Activated naive CD4-positive, alpha-beta T cell treated with Interleukin-2 at 50 U/mL for 16 hours (primary cell): Measurements from ENCODE around the gene COA8.

Experiments
- DNase-seq: peaks from one replicate; pipeline ENCODE4 v3.0.0-alpha.2; 2020

The COA8 gene

DNA sequence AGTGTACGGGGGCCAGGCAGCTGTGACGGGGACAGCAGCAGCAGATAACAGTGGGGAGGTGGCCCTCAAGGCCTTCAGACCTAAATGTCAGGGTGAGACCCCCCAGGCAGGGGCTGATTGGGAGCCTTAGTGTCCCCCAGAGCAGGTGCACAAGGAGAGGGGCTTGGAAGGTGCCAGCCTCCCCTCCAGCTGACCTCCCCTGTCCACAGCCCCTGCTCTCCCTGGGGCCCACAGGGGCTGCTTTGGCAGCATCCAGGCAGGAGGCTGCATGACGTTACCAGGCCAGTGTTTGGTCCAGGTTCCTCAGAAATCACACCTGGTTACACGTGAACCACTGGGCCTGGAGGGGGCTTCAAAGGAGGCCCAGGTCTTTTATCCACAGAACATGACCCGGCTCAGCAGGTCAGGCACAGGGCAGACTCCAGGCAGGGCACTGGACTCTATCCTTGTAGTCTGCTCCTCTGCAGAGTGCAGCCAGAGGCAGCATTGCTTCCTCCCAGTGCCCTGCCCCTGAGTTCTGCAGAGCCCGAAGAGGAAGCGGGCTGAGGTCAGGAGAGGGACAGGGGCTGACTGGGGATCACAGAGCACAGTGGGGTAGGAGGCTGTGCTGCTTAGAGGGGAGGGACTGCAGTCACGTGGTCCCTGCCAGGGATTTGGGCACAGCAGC is 36.4 kb upstream of the COA8 start:
- DNase-seq: no peak

DNA sequence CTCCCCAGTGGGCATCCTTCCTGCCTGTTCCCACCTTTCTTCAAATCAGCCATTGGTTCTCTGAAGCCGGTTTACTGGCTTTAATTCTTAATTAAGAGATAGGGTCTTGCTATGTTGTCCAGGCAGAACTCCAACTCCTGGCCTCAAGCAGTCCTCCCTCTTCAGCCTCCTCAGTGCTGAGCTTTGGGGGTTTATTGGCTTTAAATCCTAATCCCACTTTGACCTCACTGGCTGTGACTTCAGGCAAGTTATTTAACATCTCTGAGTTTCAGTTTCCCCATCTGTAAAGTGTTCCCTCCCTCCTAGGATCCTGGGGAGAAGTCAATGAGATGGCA is 35.9 kb upstream of the COA8 start:
- no peak for DNase-seq

DNA sequence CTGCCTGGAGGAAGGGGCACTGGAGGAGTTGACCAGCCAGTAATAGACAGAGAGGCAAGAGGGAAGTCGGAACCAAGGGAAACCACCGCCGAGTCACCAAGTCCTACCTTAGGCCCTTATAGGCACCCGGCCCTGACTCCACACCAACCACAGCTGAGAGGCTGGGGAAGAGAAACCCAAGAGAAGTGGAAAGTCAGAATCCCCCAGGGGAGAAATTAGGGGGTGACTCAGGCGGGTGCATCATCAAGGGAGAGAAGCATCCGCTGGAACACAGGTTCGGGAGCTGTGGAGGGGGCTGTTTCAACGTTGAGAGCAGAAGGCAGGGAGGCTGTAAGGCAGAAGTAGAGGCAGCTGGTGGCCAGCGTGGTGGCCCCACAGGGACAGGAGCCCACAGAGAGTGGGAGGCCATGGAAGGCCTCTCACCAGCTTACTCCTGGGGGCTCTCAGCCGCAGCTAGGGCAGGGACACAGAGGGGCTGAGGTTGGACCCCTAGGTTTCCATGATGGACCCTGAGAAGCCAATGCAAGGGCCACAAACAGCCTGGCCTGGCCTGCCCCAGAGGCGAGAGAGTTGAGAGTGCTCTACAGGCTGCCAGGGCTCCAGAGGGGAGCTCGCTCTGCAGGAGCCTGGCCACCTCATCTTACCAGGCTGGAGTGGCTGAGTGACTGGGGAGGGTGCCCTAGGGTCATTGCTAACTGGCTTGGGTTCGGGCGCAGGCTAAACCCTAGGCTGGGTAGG is 35.2 kb upstream of the COA8 start:
- DNase-seq: peak; percentile 38

DNA sequence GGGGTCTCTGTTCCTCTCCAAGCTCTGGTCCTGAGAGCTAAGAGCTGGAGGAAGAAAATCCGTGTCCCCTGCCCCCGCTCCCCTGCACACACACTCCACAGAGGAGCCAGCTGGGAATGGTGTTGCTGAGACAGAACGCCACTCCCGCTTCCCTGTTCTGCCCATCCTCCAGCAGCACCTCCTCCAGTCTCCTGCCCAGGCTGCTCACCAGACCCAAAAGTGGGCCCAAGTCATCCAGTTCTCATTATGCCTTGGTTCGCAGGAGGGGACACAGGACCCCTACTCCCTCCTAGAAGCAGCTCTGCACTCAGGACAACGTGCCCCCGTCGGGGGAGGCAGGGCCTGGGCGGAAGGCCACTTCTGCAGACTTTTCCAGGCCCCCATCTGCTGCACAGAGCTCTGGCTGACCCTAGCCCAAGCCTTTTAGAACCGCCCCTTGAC is 34.6 kb upstream of the COA8 start:
- no peak for DNase-seq

DNA sequence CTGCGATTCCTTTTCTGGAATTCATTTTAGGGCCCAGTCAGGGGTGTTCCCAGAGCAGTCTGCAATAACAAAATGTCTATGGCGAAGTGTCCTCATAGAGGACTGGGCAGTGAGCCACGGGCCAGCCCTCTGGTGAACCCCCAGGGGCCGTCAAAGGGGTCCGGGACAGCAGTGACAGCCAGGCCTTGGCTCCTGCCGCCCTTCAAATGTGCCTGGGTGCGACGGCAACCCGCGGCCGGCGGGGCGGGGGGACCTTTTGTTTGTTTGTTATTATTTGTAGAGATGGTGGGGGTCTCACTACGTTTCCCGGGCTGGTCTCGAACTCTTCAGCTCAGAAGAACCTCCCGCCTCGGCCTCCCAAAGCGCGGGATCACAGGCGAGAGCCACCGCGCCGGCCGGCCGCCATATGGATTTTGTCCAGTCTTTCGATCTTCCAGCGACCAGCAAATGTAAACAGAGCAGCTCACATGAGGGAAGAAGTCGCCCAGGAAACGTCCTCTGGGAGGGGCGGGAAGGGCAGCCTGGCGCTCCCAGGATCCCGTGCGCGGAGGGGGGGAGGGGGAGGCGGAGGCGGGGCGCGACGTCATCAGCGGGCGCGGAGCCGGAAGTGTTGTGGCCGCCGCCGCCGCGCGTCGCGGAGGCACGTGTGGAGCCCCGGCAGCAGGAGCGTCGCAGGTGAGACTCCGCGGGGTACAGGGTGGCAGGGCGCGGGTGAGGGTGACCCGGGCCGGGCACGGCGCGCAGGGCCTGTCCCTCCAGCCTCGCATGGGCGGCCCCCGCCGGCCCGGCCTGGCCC is 34.0 kb upstream of the COA8 start, which contains the start of gene TRMT61A:
TSS of gene TRMT61A (plus strand) at position 610 of the 796 bp plus-strand sequence. CDS start 783 bp downstream, outside the sequence.
- DNase-seq: peak; percentile 78

DNA sequence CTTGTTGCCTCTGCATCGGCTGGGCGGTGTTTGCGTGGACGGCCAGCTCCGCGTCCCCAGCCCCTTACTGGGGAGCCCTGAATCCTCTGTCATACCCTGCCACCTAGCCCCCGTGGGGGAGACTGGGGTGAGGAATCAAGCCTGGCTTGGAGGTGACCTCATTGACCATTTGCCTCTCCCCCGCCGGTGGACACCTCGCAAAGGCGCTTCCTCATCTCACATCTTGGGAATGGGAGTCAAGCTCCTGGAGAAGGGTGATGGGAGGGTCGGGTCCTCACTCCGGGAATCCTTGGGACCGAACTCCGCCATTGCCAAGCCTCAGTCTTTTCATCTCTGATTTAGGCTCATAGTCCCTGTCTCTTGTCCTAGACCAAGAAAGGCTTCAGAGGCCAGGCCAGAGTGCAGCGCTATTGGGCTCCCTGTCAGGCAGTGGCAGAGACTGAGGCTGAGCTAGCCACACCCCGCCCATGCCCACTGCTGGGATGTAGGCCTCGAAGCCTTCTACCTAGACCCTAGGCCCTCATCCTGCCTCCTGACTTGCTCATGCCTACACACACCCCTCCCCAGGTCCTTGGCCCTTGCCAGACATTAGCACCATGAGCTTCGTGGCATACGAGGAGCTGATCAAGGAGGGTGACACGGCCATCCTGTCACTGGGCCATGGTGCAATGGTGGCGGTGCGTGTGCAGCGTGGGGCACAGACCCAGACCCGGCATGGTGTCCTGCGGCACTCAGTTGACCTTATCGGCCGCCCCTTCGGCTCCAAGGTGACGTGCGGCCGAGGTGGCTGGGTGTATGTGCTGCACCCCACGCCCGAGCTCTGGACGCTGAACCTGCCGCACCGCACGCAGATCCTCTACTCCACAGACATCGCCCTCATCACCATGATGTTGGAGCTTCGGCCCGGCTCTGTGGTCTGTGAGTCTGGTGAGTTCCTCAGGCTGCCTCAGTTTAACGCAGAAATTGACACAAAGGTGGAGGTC is 33.1 kb upstream of the COA8 start:
- no peak for DNase-seq

DNA sequence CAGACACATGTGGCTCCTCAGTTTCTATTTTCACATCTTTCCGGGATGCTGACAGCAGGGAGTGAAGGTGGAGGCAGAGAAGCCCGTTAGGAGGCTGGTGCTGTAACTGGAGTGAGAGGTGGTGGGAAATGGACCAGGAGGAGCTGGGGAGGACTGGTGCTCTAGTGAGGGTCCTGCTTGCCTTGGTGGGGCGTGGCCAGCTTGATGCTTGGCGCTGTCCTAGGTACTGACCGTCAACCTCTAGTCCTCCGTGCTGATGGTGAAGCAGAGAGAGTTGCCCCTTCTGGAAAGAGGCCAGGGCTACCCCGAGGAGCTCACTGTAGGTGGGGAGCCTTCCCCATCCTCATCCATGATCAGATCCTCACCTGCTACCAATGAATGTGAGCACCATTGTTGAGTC is 32.4 kb upstream of the COA8 start:
- no peak for DNase-seq

DNA sequence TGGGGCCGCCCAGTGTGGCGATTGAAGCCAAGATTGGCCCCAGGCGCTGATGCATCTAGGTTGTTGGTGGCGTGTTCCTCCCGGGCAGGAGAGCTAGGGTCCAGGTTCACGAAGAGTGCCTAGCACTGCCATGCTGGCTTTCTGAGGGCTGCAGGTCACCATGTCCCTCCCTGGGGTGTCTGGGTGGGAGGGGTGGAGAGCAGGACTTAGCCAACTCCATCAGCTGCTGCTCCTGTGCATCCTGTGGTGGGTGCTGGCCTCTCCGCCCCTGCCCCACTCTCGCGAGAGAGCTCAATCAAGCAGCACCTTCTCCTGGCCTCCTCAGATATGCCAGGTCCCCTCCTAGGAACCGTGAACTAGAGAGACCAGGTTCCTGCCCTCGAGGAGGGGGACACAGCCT is 31.9 kb upstream of the COA8 start:
- DNase-seq: no peak

DNA sequence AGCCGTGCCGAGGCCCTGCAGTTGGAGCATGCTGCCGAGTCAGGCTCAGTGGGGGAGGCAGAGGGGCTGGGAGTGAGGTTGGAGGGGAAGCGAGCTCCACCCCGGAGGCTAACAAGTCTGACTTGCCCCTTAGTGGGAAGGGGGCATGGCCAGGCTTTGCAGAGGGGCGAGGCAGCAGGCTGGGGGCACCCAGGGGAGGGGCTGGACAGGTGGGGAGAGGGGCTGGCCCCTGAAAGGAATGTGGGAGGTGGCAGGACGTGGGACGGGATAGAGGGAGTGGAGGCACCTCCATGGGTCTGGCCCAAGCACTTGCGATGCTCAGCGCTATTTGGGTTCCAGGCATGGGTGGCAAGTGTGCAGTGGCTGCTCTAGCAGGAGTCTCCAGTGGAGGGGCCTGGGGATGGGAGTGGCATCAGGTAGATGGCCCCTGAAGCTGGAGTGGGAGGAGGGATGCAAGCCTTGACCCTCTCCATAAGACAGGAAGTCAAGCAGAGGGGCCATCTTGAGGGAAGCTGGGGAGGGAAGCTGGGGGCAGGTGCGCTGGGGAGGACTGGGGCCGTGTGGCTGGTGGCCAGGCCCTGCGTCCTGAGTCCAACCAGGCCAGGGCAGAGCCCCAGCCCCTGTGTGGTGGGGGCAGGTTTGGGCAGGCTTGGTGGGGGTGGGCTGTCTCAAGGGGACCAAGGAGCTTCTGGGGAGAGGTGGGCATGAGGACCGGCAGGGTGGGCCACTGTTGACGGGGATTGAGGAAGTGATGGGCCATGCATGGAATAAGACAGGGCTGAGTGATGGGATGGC is 31.1 kb upstream of the COA8 start:
- DNase-seq: no peak

DNA sequence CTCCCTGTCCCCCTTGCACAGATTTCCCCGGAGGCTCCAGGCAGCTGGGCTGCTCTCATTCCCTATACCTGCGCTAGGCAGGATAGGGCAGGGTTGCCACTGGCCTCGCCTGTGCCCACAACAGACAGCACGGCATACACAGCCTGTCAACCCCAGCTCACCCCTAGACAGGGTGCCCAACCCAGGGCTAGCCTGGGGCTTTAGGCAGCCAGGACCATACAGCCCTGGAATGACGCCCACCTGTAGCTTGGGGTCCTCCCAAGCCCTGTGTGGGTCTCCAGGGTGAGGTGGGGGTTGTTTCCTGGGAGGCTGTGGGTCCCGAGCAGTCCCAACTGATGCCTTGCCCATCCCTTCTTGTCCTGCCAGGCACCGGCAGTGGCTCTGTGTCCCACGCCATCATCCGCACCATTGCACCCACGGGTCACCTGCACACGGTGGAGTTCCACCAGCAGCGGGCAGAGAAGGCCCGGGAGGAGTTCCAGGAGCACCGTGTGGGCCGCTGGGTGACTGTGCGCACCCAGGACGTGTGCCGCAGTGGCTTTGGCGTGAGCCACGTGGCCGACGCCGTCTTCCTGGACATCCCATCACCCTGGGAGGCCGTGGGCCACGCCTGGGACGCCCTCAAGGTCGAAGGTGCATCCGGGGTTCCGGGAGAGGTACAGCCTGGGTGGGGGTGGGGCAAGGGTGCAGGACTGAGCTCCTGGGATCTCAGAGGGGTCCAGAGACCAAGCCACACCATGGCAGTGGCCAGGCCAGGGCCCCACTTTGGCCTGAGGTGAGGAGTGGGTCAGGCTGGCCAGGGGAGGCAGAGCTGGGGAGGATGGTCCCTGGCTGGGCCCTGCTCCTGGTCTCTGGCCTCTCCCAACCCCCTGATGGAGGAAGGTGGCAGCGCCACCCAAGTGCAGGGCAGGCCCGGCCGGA is 30.3 kb upstream of the COA8 start:
- no peak for DNase-seq

DNA sequence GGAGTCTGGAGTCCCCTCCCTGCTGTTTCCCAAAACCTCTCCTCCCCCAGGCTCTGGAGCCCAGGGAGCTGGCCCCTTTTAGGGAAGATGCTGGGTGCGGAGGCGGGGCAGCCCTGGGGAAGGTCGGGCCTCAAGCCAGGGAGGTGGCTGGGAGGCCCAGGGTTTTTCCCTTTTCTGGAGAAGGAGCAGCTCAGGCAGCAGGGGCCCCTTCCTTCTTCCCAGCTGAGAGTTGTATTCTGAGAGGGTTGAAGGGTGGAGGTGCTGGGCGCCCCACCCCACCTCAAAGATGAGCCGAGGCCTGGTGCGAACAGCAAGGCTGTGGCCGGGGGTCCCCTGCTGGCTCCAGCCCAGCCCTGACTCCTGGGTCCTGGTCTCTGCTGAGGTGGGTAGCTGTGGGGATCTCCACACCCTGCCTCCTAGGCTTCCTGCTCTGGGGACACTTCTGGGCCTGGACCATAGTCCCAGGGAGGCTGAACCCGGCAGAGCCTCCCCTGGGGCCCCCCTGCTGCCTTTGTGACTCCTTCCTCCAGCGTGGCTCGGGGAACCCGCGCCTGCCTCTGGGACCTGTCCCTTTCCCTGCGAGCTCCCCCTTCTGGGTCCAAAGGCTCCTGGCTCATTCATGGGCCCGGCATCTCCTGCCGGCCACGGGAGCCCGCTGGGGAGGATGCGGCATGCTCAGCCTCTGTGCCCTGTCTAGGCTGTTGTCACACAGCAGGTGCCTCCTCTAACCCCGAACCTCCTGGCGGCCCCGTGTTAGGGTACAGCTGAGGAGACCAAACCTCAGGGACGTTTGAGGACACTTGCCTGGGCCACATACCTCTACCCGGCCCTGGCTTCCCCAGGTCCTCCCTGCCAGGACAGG is 29.4 kb upstream of the COA8 start:
- DNase-seq: no peak

DNA sequence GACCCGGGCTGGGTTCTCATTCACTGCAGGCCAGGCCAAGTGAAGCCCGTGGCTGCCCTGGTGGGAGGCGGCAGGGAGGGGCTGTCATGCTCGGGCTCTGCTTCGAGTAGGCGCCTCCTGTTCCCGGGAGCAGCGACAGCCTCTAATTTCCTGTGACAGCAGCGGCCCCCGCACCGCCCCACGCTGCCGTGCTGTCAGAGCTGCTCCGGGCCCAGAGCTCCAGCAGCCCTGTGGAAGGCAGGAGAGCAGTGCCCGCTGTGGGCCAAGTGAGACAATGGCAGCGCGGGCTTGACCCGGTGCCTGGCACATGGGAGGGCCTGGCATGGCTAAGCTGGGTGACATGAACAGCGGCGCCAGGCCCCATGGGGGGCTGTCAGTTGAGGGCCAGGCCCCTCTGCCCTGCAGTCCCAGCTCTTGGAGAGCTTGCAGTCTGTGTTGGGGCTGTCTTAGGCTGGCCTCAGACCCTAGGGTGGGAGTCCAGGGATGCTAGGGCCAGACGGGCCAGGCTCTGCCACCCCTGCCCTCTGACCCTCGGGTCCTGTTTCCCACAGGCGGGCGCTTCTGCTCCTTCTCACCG is 28.7 kb upstream of the COA8 start:
- no peak for DNase-seq

DNA sequence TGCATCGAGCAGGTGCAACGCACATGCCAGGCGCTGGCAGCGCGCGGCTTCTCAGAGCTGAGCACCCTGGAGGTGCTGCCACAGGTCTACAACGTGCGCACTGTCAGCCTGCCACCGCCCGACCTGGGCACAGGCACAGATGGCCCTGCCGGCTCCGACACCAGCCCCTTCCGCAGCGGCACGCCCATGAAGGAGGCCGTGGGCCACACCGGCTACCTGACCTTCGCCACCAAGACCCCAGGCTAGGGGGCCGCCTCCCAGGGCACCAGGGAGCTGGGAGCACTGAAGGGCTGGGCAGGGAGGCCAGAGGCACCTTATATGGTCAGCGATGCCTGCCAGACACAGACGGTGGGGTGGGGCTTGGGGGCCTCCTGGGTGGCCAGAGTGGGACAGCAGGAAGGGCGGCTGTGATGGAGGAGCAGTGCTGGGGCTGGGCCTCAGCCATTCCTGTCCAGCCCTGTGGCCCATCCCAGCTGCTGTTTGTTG is 28.1 kb upstream of the COA8 start:
- DNase-seq: no peak

DNA sequence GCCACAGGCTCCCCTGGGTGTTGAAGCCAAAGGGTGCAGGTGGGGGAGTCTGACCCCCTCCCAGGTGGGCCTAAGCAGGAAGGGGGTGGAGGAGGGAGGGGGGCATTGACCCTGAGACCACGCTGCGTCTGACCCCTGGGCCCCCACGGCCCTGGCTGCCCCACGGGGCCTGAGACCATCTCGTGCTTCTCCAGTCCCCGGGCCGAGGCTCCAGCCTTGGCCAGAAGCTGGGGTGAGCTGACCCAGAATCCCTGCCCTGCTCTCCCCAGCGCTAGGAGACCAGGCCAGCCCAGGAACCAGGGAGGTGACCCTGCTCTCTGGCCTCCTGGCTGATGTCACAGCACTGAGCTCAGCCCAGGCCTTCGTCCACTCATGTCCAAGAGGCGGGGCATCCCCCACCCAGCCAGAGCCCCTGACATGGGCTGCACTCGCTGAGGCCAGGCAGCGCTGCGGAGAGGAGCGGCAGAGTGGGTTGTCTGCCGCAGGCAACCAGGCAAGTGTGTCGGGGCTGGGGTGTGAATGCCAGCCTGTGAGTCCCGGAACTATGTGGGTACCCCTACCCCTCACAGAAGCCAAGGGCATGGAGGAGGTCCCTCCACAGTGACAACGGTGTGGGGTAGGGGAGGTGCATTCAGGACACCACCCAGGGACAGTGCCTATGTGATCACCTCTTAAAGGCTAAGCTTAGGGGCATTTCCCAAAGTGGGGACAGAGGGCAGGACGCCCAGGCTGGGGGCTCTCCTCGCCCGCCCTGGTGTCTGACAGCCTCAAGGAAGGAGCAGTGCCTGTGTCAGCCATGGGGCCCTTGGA is 27.5 kb upstream of the COA8 start:
- no peak for DNase-seq

DNA sequence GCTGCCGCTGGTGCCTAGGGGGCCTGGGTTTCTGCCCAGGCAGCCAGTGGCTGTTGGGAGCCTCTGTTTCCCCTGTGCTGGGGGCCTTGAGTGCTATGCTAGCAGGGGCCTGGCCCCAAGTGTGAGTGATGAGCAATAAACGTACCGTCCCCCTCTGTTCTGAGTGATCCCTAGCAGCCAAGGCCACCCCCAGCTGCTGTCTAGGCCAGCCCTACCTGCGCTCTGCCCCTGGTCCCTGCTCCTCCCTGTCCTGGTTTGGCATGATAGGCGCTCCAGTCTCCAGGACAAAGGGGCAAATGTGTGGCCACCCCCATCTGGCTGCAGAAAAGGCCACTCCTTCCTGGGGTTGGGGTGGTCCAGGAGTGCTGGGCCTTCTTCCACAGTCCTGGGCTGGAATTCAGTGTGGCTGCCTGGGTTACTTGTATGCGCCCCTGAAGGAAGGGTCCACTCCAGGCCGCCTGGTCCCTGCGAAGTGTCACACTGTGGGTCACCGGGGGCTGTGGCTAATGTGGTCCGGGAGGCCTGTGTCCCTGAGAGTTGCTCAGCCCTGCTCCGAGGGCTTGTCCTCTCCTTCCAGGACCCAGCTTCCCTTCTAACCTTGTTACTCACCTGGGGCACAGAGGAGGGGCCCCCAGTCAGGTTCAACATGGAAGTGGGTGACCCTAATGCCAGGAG is 26.7 kb upstream of the COA8 start:
- no peak for DNase-seq

DNA sequence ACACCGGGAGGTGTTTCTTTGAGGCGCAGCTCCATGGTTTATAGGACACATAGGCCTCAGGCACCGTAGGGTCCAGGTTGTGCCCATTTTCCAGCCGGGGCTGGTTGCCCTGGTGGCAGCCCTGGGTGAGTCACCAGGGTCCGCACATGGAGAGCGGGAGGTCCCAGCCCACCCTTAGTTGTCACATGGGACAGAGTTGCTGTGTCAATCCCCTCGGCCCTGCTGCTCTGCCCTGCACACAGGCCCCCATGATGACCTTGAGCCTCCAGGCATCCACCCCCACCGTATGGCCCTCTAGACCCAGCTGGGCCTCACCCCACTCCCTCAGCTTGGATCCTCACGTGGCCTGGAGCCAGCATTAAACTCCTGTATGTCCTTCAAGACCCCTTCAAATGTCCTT is 26.1 kb upstream of the COA8 start:
- no peak for DNase-seq

DNA sequence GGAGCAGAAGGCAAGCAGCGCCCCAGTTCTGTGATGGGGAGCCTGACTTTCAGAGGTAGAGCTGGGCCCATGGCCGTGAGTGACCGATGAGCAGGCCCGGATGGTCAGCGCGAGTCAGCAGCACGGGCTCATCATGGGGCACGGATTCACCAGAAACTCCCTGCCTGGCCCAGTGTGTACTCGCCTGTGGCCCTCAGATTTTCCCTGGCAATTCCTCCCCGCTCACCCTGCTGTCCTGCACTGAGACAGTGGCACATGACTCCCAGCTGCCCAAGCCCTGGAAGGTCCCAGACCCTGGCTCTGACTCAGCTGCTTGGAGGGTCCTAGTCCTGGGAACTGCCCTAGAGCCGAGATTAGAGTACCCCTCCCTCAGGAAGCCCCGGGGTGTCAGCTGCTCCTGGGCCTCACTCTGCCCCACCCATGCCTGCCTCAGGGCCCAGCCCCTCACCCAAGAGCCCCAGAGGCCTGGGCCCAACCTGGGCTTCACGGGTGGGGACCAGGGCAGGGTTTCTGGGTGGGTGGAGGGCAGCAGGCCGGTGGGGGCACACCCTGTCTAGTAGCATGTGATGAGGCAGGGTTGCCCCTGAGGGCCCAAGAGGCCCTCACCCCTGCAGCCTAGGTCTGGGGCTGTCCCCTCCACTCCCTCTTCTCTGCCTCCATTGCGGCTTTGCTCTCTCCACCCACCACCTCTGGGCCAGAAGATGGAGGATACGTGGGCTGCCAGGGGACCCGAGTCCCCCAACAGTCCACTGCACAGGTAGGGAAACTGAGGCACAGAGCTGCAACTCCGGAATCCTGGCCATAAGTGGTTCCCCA is 25.4 kb upstream of the COA8 start:
- DNase-seq: no peak
